HepG2 (cell line): ENCODE measurements around the gene GPHN.

Experiments
- ESRRA ChIP-seq: sonication (generic); formaldehyde crosslinking; IDR thresholded peaks from 2 replicates; pipeline ENCODE4 v1.5.1; 2020; ENCODE audit warnings: mild to moderate bottlenecking, low read depth, missing genetic modification reagents
- FOXM1 ChIP-seq: sonication (generic); formaldehyde crosslinking; IDR thresholded peaks from 2 replicates; pipeline ENCODE4 v1.5.0; 2020; ENCODE audit warnings: missing genetic modification reagents
- JUND ChIP-seq: sonication (generic); formaldehyde crosslinking; IDR thresholded peaks from 2 replicates; pipeline ENCODE4 v1.8.0; 2022; ENCODE audit warnings: mild to moderate bottlenecking, missing genetic modification reagents
- POLR2A ChIP-seq, 2 experiments: IDR thresholded peaks; 2 replicates each; pipeline ENCODE4 v1.6.1; 2011; ENCODE audit warnings: low read depth in 2 of 2, low read length in 2 of 2, mild to moderate bottlenecking in 1 of 2, moderate library complexity in 1 of 2; ENCODE audit not compliant: insufficient read depth in 1 of 2
- ZNF282 ChIP-seq: fragments of 450-650 bp; IDR thresholded peaks from 2 replicates; pipeline ENCODE4 v1.6.1; 2018; ENCODE audit not compliant: partially characterized antibody
- TF ChIP-seq, protein P1 (sequence below): sonication (generic); formaldehyde crosslinking; IDR thresholded peaks from 2 replicates; pipeline ENCODE4 v1.5.0; 2020; ENCODE audit warnings: mild to moderate bottlenecking, missing genetic modification reagents, moderate library complexity

DNA sequence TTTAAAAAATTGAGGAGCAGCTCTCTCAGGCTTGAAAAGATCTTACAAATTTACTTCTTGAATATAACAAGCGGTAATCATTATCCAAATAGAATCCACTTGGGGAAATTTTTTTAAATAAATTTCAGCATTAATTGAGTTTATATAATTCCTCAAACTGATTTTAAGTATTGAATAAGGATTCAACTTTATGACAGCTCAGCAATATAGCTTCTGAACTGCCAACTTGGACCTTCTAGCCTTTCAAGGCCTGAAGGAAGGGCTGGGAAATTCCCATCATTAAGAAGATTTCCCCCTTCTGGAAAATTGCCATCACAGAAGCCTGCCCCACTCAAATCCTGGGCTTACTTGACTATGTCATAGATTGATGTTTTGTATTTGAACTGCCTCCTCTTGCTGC is 623.7 kb downstream of the GPHN start:
- TF ChIP-seq ZNF282 (no peak), ESRRA (no peak), POLR2A (IDR thresholded peaks at IDR 0.05; ENCODE audit: insufficient read depth in 1 of 2, low read depth in 2 of 2, low read length in 2 of 2) (no peak), JUND (CRISPR knock-in tag) (no peak), FOXM1 (CRISPR knock-in tag) (no peak)
- TF ChIP-seq, protein P1, sequence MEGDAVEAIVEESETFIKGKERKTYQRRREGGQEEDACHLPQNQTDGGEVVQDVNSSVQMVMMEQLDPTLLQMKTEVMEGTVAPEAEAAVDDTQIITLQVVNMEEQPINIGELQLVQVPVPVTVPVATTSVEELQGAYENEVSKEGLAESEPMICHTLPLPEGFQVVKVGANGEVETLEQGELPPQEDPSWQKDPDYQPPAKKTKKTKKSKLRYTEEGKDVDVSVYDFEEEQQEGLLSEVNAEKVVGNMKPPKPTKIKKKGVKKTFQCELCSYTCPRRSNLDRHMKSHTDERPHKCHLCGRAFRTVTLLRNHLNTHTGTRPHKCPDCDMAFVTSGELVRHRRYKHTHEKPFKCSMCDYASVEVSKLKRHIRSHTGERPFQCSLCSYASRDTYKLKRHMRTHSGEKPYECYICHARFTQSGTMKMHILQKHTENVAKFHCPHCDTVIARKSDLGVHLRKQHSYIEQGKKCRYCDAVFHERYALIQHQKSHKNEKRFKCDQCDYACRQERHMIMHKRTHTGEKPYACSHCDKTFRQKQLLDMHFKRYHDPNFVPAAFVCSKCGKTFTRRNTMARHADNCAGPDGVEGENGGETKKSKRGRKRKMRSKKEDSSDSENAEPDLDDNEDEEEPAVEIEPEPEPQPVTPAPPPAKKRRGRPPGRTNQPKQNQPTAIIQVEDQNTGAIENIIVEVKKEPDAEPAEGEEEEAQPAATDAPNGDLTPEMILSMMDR = no peak
